ENCODE data around the gene DCN. TPM values are rescaled to one million over a fixed set of nuclear protein-coding genes. Genes with fewer than 3 reads are reported as not detected.

DCN gene
- total RNA-seq, 2 experiments from 2014 or later: not detected

GRCh38 chr12:91104812-91105466 is 77.7 kb downstream of the DCN start:
- H3K9me3 ChIP-seq (ENCODE audit: low read length): no peaks in the 10 kb centered on the region
- no peaks in the 10 kb centered on the region for H3K9me2 ChIP-seq (ENCODE audit: insufficient read depth, low read length)
- no peaks in the 10 kb centered on the region for H3K36me3 ChIP-seq (ENCODE audit: insufficient read depth, low read length)
- H3K4me3 ChIP-seq (ENCODE audit: low read depth, low read length, poor library complexity, severe bottlenecking): no peak overlapping the region
- DNase-seq (ENCODE audit: low spot score): no peak
- no TSS peak for BruUV-seq (replicated peaks)
- no peak overlapping the region for H3K4me2 ChIP-seq (ENCODE audit: low read length)
- ChIA-PET CTCF (ENCODE audit: unreplicated experiment) (no interaction called here), POLR2A (no interaction called here)
- H3K4me1 ChIP-seq (ENCODE audit: insufficient read depth, low read length, poor library complexity, severe bottlenecking): no peaks in the 10 kb centered on the region
- H3K27ac ChIP-seq (ENCODE audit: low read depth, low read length, poor library complexity, severe bottlenecking): no peak overlapping the region
- no peaks in the 10 kb centered on the region for H4K20me1 ChIP-seq (ENCODE audit: insufficient read depth, low read length)
- no peaks in the 10 kb centered on the region for H3K79me2 ChIP-seq (ENCODE audit: insufficient read depth, low read depth, low read length)
- intact Hi-C loops (cut with micrococcal nuclease; ENCODE audit: unreplicated experiment): loop anchor here (5.0 kb wide), 1 partner anchor 128 kb away; no protein-coding TSS in a partner anchor
- TF ChIP-seq CTCF (conservative IDR thresholded peaks at IDR 0.05; ENCODE audit: low read length) (no peak), EZH2phosphoT487 (IDR thresholded peaks at IDR 0.05; ENCODE audit: borderline replicate concordance, low read depth, low read length) (no peak)
- no peak overlapping the region for H2AFZ ChIP-seq (ENCODE audit: low read length)

- H3K27ac ChIP-seq (ENCODE audit: low read depth, low read length, poor library complexity, severe bottlenecking): no peak overlapping the region
- H3K9me3 ChIP-seq (ENCODE audit: low read length): no peaks in the 10 kb centered on the region
Measured at GRCh38 chr12:91103624-91104023, 79.0 kb downstream of the DCN start.

More at GRCh38 chr12:91103624-91104023, 79.0 kb downstream of the DCN start:
- H3K9me2 ChIP-seq (ENCODE audit: insufficient read depth, low read length): no peaks in the 10 kb centered on the region
- intact Hi-C loops (cut with micrococcal nuclease; ENCODE audit: unreplicated experiment): no loop called here
- no peak overlapping the region for H3K4me3 ChIP-seq (ENCODE audit: low read depth, low read length, poor library complexity, severe bottlenecking)
- no peak overlapping the region for H2AFZ ChIP-seq (ENCODE audit: low read length)
- no peaks in the 10 kb centered on the region for H3K79me2 ChIP-seq (ENCODE audit: insufficient read depth, low read depth, low read length)
- no peaks in the 10 kb centered on the region for H4K20me1 ChIP-seq (ENCODE audit: insufficient read depth, low read length)
- no peak for DNase-seq (ENCODE audit: low spot score)
- no peaks in the 10 kb centered on the region for H3K4me1 ChIP-seq (ENCODE audit: insufficient read depth, low read length, poor library complexity, severe bottlenecking)
- H3K36me3 ChIP-seq (ENCODE audit: insufficient read depth, low read length): no peaks in the 10 kb centered on the region
- POLR2A ChIA-PET: no interaction called here
- no TSS peak for BruUV-seq (replicated peaks)
- TF ChIP-seq CTCF (conservative IDR thresholded peaks at IDR 0.05; ENCODE audit: low read length): no peak
- TF ChIP-seq EZH2phosphoT487 (IDR thresholded peaks at IDR 0.05; ENCODE audit: borderline replicate concordance, low read depth, low read length): no peak
- no peak overlapping the region for H3K4me2 ChIP-seq (ENCODE audit: low read length)
- CTCF ChIA-PET (ENCODE audit: unreplicated experiment): no interaction called here

Data from OCI-LY7 (cell line).